HG03378 (cell line): ENCODE measurements around the gene ALDH1L1.
"Not testable (repeated sequence)": the region's sequence is repeated elsewhere in the genome, so short reads cannot be mapped to it uniquely, and the experiment has no call there.

Source experiments
- ATAC-seq: cut with Tn5 transposase; IDR thresholded peaks from one replicate; pipeline ENCODE4 v1.9.1; 2021; ENCODE audit warnings: mild to moderate bottlenecking, moderate library complexity; ENCODE audit not compliant: unreplicated experiment

ALDH1L1 gene

GRCh38 chr3:126108676-126109050, 71.7 kb downstream of the ALDH1L1 start:
- ATAC-seq = no peak

GRCh38 chr3:126107957-126108675, 72.3 kb downstream of the ALDH1L1 start:
- no peak for ATAC-seq

DNA sequence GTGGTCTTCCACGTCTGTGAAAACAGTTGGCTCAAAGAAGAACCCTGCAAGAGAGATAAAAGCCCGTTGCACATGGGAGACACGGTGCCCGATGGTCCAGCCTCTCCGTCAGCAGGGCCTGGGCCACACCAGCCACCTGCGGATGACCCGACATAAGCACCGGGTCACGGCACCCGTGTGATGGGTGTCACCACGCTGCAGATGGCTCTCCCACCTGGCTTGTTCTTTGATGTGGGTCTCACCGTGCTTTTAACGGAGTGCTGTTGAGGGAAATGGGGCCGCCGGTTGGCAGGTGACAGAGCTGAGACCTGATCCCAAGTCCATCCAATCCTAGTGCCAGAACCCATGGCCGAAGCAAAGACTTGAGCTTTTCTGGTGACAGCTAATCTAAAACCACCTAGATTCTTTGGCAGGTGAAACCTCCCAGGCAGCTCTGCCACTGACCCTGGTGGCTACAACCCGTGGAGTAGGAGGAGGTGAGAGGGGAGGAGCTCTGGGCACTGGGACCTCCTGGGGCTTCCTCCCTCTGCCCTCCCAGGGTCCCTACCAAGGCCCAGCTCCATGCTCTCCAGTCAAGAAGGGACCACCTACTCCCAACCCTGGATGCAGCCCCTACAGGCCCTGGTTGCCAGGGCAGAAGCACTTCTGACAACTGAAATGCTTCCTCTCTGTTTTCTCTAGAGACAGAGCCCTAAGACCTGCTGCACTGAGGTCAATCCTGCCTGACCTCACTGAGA, 73.0 kb downstream of the ALDH1L1 start:
- ATAC-seq = no peak

DNA sequence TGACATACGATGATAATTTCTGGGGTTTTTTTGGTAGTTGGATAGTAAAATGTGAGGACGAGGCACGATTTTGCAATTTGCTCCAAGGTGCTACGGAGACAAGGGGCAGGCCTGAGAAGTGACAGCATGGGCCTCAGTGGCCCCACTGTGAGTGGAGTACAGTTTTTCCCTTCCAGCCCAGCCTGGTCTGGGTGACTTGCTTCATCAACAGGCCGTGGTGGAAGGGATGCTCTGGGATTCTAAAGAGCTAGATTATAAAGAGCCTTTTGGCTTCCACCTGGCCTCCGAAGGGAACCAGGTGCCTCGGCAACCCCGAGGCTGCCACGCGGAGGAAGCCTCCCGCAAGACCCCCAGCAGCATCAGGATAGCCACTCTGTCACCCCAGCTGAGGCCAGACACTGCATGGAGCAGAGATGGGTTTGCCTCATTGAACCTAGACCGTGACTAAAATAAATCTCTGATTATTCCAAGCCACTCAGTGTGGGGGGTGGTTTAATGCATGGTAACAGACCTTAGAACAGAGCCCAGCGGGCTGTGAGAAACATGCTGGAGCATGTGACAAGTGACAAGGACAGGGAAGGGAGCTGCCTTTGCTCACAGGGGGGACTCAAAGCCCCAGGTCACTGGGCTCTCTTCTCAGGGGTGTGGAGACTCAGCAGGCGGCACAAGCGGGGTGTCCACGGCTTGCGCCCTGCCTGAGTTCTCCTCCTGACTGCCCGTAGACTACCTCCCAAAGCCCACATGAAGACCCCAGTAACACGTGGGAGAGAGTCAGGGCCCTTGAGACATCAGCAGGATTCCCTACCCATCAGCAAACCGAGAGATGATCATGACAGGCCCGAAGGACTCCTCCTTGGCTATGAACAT, 73.8 kb downstream of the ALDH1L1 start:
- ATAC-seq = no peak

GRCh38 chr3:126105691-126106187, 74.6 kb downstream of the ALDH1L1 start:
- ATAC-seq = no peak

GRCh38 chr3:126104742-126105605, 75.4 kb downstream of the ALDH1L1 start:
- ATAC-seq = no peak

- ATAC-seq = no peak
Observed at GRCh38 chr3:126104028-126104635, 76.3 kb downstream of the ALDH1L1 start.

- no peak for ATAC-seq
Observed at GRCh38 chr3:126103121-126104027, 77.0 kb downstream of the ALDH1L1 start.

DNA sequence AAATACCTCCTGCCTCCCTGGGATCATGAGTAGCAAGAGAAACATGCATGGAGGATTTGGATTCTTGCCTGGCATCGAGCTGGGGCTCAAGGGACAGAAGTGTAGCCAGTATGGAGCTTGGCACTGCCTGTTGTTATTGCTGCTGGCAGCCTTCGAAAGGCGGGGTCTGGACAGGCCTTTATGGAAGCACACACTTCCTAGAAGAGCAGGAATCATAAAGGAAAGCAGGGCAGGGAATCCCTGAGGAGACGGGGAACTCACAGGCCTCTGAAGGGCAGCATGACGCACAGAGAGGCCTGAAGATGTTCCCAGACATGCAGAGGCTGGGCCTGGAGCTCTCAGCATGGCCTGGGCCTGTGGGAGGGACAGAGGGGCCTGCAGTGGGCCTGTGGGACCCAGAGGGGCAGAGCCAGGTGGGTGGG, 77.8 kb downstream of the ALDH1L1 start:
- ATAC-seq = no peak

- no peak for ATAC-seq
Observed at GRCh38 chr3:126102011-126102410, 78.4 kb downstream of the ALDH1L1 start.

DNA sequence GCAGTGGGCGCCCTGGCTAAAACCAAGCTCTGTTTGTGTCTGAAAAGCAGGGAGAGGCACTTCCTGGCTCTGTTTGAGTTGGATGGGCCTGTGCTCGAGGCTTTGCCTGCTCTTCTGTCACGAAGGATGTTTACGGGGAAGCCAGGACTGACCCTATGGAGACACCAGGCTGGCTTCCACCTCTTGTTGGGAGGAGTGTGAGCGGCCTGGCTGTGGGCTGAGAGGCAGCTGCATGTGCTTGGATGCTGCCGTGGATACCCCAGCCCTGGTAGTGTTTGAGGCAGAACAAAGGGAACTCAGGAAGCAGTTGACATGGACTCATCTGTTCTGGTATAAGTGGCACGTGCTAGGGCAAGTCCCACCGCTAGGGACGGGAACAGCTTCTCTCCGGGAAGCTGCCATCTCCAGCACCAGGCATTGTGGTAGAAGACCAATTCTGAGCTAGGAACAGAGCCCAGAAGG, 78.8 kb downstream of the ALDH1L1 start:
- no peak for ATAC-seq

GRCh38 chr3:126100634-126101301, 79.6 kb downstream of the ALDH1L1 start:
- no peak for ATAC-seq

- ATAC-seq = no peak
Observed at GRCh38 chr3:126100269-126100633, 80.1 kb downstream of the ALDH1L1 start.

- ATAC-seq = no peak
Observed at GRCh38 chr3:126098391-126098858, 82.0 kb downstream of the ALDH1L1 start.

GRCh38 chr3:126097801-126098200, 82.6 kb downstream of the ALDH1L1 start:
- no peak for ATAC-seq

GRCh38 chr3:126096274-126096673, 84.1 kb downstream of the ALDH1L1 start:
- ATAC-seq = not testable (repeated sequence)

GRCh38 chr3:126092128-126092527, 88.3 kb downstream of the ALDH1L1 start:
- not testable (repeated sequence) for ATAC-seq

DNA sequence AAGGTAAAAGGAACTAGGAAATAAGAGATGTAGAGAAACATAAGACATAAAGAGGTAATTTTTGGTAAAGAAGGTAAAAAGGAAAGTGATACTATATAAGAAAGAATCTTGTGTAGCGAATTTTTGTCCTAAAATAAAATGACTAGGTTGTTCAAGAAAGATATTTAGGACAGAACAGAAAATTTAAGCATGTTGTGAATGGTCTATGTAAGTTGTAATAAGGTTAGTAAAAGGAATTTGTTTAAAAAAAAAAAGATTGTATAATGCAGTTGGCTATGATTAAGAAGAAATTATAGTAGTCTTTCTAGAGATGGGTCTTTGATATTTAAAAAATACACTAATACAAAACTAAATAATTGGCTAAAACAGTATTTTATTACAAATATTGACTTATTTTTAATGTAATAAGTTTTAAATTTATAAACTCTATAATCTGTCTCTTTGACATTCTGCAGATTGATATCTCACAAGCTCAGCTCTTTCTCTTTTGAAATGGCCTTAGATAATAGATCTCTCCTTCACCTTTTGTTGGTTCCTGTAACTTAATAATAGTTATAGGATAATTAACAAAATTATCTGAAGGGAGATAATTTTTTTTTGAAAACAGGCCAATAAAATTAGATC, 92.7 kb downstream of the ALDH1L1 start:
- ATAC-seq = no peak
